DMS153 (cell line): ENCODE data around the gene SETX.
"Not testable (repeated sequence)": the region's sequence is repeated elsewhere in the genome, so short reads cannot be mapped to it uniquely, and the experiment has no call there.

Source experiments
- DNase-seq: peaks from one replicate; lab custom pipeline; 2025; lab: John Stamatoyannopoulos, UW

SETX gene

GRCh38 chr9:132283165-132283564 is 71.6 kb downstream of the SETX start:
- DNase-seq = no peak

GRCh38 chr9:132274861-132275260 is 79.9 kb downstream of the SETX start:
- DNase-seq = no peak

GRCh38 chr9:132269704-132270516 is 84.9 kb downstream of the SETX start:
- DNase-seq = not testable (repeated sequence)

- peak; percentile 62 for DNase-seq
Observed at GRCh38 chr9:132268725-132269352, 85.9 kb downstream of the SETX start.

- DNase-seq = no peak
Observed at GRCh38 chr9:132267660-132268059, 87.1 kb downstream of the SETX start.

- no peak for DNase-seq
Observed at GRCh38 chr9:132266017-132266416, 88.8 kb downstream of the SETX start.

GRCh38 chr9:132260846-132261245 is 93.9 kb downstream of the SETX start:
- DNase-seq = no peak

- no peak for DNase-seq
Observed at GRCh38 chr9:132250324-132251262, 104.2 kb downstream of the SETX start.

GRCh38 chr9:132249690-132250089 is 105.1 kb downstream of the SETX start:
- DNase-seq = no peak

GRCh38 chr9:132249123-132249522 is 105.7 kb downstream of the SETX start:
- DNase-seq = peak; percentile 39

GRCh38 chr9:132247942-132248341 is 106.8 kb downstream of the SETX start:
- no peak for DNase-seq

- no peak for DNase-seq
Observed at GRCh38 chr9:132245465-132245864, 109.3 kb downstream of the SETX start.

GRCh38 chr9:132244582-132245455 is 110.0 kb downstream of the SETX start:
- no peak for DNase-seq

- no peak for DNase-seq
Observed at GRCh38 chr9:132243156-132244074, 111.4 kb downstream of the SETX start.

- no peak for DNase-seq
Observed at GRCh38 chr9:132242621-132243155, 112.1 kb downstream of the SETX start.

GRCh38 chr9:132241840-132242620 is 112.8 kb downstream of the SETX start:
- DNase-seq = no peak

GRCh38 chr9:132241483-132241839 is 113.3 kb downstream of the SETX start:
- DNase-seq = no peak

GRCh38 chr9:132240841-132241482 is 113.8 kb downstream of the SETX start:
- DNase-seq = peak; percentile 89
